SIG-M5 treated with dmso at 0.1 percent for 504 hours (cell line): ENCODE results near the gene DAAM1.

Experiments
- DNase-seq: peaks from one replicate; lab custom pipeline; 2025; ENCODE audit not compliant: unreplicated experiment; lab: John Stamatoyannopoulos, UW

Gene DAAM1

GRCh38 chr14:59336706-59337105, 148.2 kb downstream of the DAAM1 start:
- DNase-seq: no peak

GRCh38 chr14:59337141-59337611, 148.7 kb downstream of the DAAM1 start:
- DNase-seq: peak; percentile 10

- DNase-seq: no peak
These were observed 150.3 kb downstream of the DAAM1 start for GRCh38 chr14:59338761-59339160.

- DNase-seq: no peak
These were observed 151.3 kb downstream of the DAAM1 start for GRCh38 chr14:59339524-59340330.

GRCh38 chr14:59341858-59342477, 153.5 kb downstream of the DAAM1 start:
- no peak for DNase-seq

GRCh38 chr14:59342516-59343484, 154.3 kb downstream of the DAAM1 start:
- no peak for DNase-seq

GRCh38 chr14:59343585-59343984, 155.1 kb downstream of the DAAM1 start:
- no peak for DNase-seq

GRCh38 chr14:59344016-59344415, 155.5 kb downstream of the DAAM1 start:
- no peak for DNase-seq

- DNase-seq: no peak
These were observed 156.4 kb downstream of the DAAM1 start for GRCh38 chr14:59344691-59345455.

GRCh38 chr14:59346329-59346728, 157.9 kb downstream of the DAAM1 start:
- no peak for DNase-seq

- DNase-seq: no peak
These were observed 158.5 kb downstream of the DAAM1 start for GRCh38 chr14:59346796-59347510.

GRCh38 chr14:59347511-59347900, 159.0 kb downstream of the DAAM1 start:
- no peak for DNase-seq

GRCh38 chr14:59347915-59348314, 159.4 kb downstream of the DAAM1 start:
- no peak for DNase-seq

GRCh38 chr14:59349258-59349701, 160.8 kb downstream of the DAAM1 start:
- DNase-seq: no peak

GRCh38 chr14:59352961-59353360, 164.5 kb downstream of the DAAM1 start:
- no peak for DNase-seq

- DNase-seq: no peak
These were observed 166.2 kb downstream of the DAAM1 start for GRCh38 chr14:59354666-59355065.

- no peak for DNase-seq
These were observed 166.6 kb downstream of the DAAM1 start for GRCh38 chr14:59355091-59355490.

GRCh38 chr14:59356312-59356711, 167.8 kb downstream of the DAAM1 start:
- DNase-seq: no peak

- DNase-seq: no peak
These were observed 168.3 kb downstream of the DAAM1 start for GRCh38 chr14:59356767-59357166.

GRCh38 chr14:59358102-59358501, 169.6 kb downstream of the DAAM1 start:
- DNase-seq: peak; percentile 61
